A673 (cell line): ENCODE data around the gene SHOX. TPM values are rescaled to one million over a fixed set of nuclear protein-coding genes. Genes with fewer than 3 reads are reported as not detected.

Source experiments
- BruUV-seq: library from RNA; stranded (reverse); fragments of 400-500 nt; replicated peaks from 2 replicates; lab custom pipeline; 2021; lab: Mats Ljungman, UMichigan
- CTCF ChIA-PET: fragments of 300-600 bp; sonication (Branson Sonifier 250); formaldehyde crosslinking; loops from one replicate; lab custom pipeline; 2022; ENCODE audit warnings: antibody characterized with exemption; lab: Charles Lee
- POLR2A ChIA-PET: fragments of 300-600 bp; sonication (Branson Sonifier 250); formaldehyde crosslinking; loops from one replicate; lab custom pipeline; 2022; ENCODE audit warnings: antibody characterized with exemption; ENCODE audit not compliant: low non-redundant PET; lab: Charles Lee
- DNase-seq: peaks from one replicate; pipeline ENCODE4 v3.0.0-alpha.2; 2015; ENCODE audit warnings: low spot score
- H3K27ac ChIP-seq: fragments of 200-600 bp; sonication (generic); 2 replicates; pipeline ENCODE4 v1.5.1; 2016; ENCODE audit warnings: mixed run types, low read depth, mild to moderate bottlenecking, mixed read lengths, antibody characterized with exemption, low read length; ENCODE audit not compliant: poor library complexity, severe bottlenecking
- H3K27me3 ChIP-seq: fragments of 200-600 bp; sonication (generic); replicated peaks from 2 replicates; pipeline ENCODE4 v1.6.1; 2017; ENCODE audit warnings: mixed run types, low read depth, mild to moderate bottlenecking, mixed read lengths, antibody characterized with exemption, low read length; ENCODE audit not compliant: insufficient read depth, poor library complexity
- H3K36me3 ChIP-seq: fragments of 200-600 bp; sonication (generic); 2 replicates; pipeline ENCODE4 v1.6.1; 2016; ENCODE audit warnings: mixed run types, mild to moderate bottlenecking, mixed read lengths, antibody characterized with exemption, low read length; ENCODE audit not compliant: insufficient read depth, poor library complexity, severe bottlenecking
- H3K4me1 ChIP-seq: fragments of 200-600 bp; sonication (generic); 2 replicates; pipeline ENCODE4 v1.6.1; 2017; ENCODE audit warnings: mixed run types, mild to moderate bottlenecking, mixed read lengths, antibody characterized with exemption, low read length; ENCODE audit not compliant: insufficient read depth, poor library complexity, severe bottlenecking
- H3K4me3 ChIP-seq: fragments of 200-600 bp; sonication (generic); 2 replicates; pipeline ENCODE4 v1.5.1; 2016; ENCODE audit warnings: low read depth, mixed run types, mild to moderate bottlenecking, mixed read lengths, low read length; ENCODE audit not compliant: poor library complexity, severe bottlenecking
- H3K9me3 ChIP-seq: fragments of 200-600 bp; sonication (generic); 2 replicates; pipeline ENCODE4 v1.6.1; 2016; ENCODE audit warnings: mixed run types, low read depth, mild to moderate bottlenecking, mixed read lengths, antibody characterized with exemption, low read length; ENCODE audit not compliant: poor library complexity, severe bottlenecking
- CTCF ChIP-seq: fragments of 300-800, 200-600 bp; sonication (generic); conservative IDR thresholded peaks from 2 replicates; pipeline ENCODE4 v1.5.1; 2017; ENCODE audit warnings: low read depth, mild to moderate bottlenecking, antibody characterized with exemption, low read length, moderate library complexity, mixed read lengths
- EZH2 ChIP-seq: fragments of 200-600 bp; sonication (generic); IDR thresholded peaks from 2 replicates; pipeline ENCODE4 v1.6.1; 2017; ENCODE audit warnings: borderline replicate concordance, low read depth, mild to moderate bottlenecking, mixed read lengths, antibody characterized with exemption, low read length; ENCODE audit not compliant: poor library complexity, severe bottlenecking
- intact Hi-C: fragments of 100-400 bp; cut with micrococcal nuclease; formaldehyde crosslinking; loops from one replicate; pipeline ENCODE4 v1.10.0; 2022; ENCODE audit not compliant: unreplicated experiment
- total RNA-seq: library from RNA; stranded (reverse); gene quantifications from 2 replicates; pipeline ENCODE4 v1.2.3, GENCODE V29; 2021

Gene SHOX
- total RNA-seq, 1 experiment from 2014 or later, result not detected

GRCh38 chrX:646796-647195 lies 16.2 kb downstream of the SHOX start:
- no peaks in the 10 kb centered on the region for H3K36me3 ChIP-seq
- TF ChIP-seq CTCF (no peak), EZH2 (no peak)
- no peak overlapping the region for H3K4me3 ChIP-seq
- ChIA-PET CTCF (no interaction called here), POLR2A (no interaction called here)
- H3K4me1 ChIP-seq, result no peaks in the 10 kb centered on the region
- intact Hi-C loops, result no loop called here
- no TSS peak for BruUV-seq
- no peak for DNase-seq
- H3K9me3 ChIP-seq, result no peaks in the 10 kb centered on the region
- no peak overlapping the region for H3K27ac ChIP-seq
- peaks cover 3% of the 10 kb centered on the region for H3K27me3 ChIP-seq

GRCh38 chrX:649166-649565 lies 18.6 kb downstream of the SHOX start:
- POLR2A ChIA-PET, result no interaction called here
- H3K27me3 ChIP-seq, result peaks cover 3% of the 10 kb centered on the region

GRCh38 chrX:650324-650723 lies 19.7 kb downstream of the SHOX start:
- Histone ChIP-seq H3K27ac (no peak overlapping the region), H3K36me3 (no peaks in the 10 kb centered on the region), H3K27me3 (peaks cover 3% of the 10 kb centered on the region), H3K4me1 (no peaks in the 10 kb centered on the region), H3K4me3 (no peak overlapping the region), H3K9me3 (no peaks in the 10 kb centered on the region)
- ChIA-PET POLR2A (no interaction called here), CTCF (no interaction called here)
- TF ChIP-seq EZH2 (no peak), CTCF (no peak)
- DNase-seq, result no peak
- no TSS peak for BruUV-seq
- intact Hi-C loops, result no loop called here

More at GRCh38 chrX:649166-649565, 18.6 kb downstream of the SHOX start:
- Histone ChIP-seq H3K9me3 (no peaks in the 10 kb centered on the region), H3K4me1 (no peaks in the 10 kb centered on the region), H3K4me3 (no peak overlapping the region), H3K27ac (no peak overlapping the region), H3K36me3 (no peaks in the 10 kb centered on the region)
- intact Hi-C loops, result no loop called here
- no TSS peak for BruUV-seq
- CTCF ChIA-PET, result no interaction called here
- TF ChIP-seq CTCF (no peak), EZH2 (no peak)
- no peak for DNase-seq
